IPS DF 6.9 (cell line): Measurements from ENCODE around the gene PRDX3.

Experiments used
- DNase-seq: peaks from one replicate; pipeline ENCODE4 v3.0.0-alpha.2; 2013; ENCODE audit warnings: low read depth, low spot score
- H3K27ac ChIP-seq: one replicate; pipeline ENCODE4 v1.5.1; 2013; ENCODE audit warnings: low read length, control low read depth
- H3K27me3 ChIP-seq: 2 replicates; pipeline ENCODE4 v1.6.1; 2013; ENCODE audit warnings: mild to moderate bottlenecking, low read length; ENCODE audit not compliant: control insufficient read depth, insufficient read depth
- H3K36me3 ChIP-seq: 2 replicates; pipeline ENCODE4 v1.6.1; 2013; ENCODE audit warnings: low read length; ENCODE audit not compliant: control insufficient read depth, insufficient read depth
- H3K4me1 ChIP-seq: 2 replicates; pipeline ENCODE4 v1.6.1; 2013; ENCODE audit warnings: low read length; ENCODE audit not compliant: control insufficient read depth, insufficient read depth
- H3K4me3 ChIP-seq: 2 replicates; pipeline ENCODE4 v1.5.1; 2013; ENCODE audit warnings: mild to moderate bottlenecking, low read length
- H3K9me3 ChIP-seq: 2 replicates; pipeline ENCODE4 v1.6.1; 2013; ENCODE audit warnings: low read length, inconsistent platforms; ENCODE audit not compliant: control insufficient read depth, insufficient read depth
- WGBS: extraction: QIAGEN DNeasy Blood & Tissue Kit; methylation state at CpG from one replicate; pipeline ENCODE4 v1.1.7; 2013; ENCODE audit warnings: mixed read lengths, missing lambda C conversion rate; ENCODE audit not compliant: insufficient read length, insufficient coverage; 5-methylcytosine and 5-hydroxymethylcytosine counted together

PRDX3 gene

GRCh38 chr10:119207366-119207666 lies 28.7 kb upstream of the PRDX3 start, which contains the start of gene GRK5:
TSS of gene GRK5 (plus strand) at chr10:119207571. CDS start at chr10:119207918, 347 bp downstream.
- DNase-seq = no peak
- H3K27ac ChIP-seq = no peak within 1 kb of the TSS
- no peaks in the 10 kb centered on the region for H3K36me3 ChIP-seq
- H3K27me3 ChIP-seq = peaks cover 12% of the 10 kb centered on the region; the same call in 1 of the 2 replicates
- no CpG with 5 or more reads among the region's 34 CpGs for WGBS
- H3K4me3 ChIP-seq = peak within 1 kb of the TSS; percentile 74; the same call in 1 of the 2 replicates
- no peaks in the 10 kb centered on the region for H3K9me3 ChIP-seq
- peaks cover 1% of the 10 kb centered on the region; the same call in 1 of the 2 replicates for H3K4me1 ChIP-seq

DNA sequence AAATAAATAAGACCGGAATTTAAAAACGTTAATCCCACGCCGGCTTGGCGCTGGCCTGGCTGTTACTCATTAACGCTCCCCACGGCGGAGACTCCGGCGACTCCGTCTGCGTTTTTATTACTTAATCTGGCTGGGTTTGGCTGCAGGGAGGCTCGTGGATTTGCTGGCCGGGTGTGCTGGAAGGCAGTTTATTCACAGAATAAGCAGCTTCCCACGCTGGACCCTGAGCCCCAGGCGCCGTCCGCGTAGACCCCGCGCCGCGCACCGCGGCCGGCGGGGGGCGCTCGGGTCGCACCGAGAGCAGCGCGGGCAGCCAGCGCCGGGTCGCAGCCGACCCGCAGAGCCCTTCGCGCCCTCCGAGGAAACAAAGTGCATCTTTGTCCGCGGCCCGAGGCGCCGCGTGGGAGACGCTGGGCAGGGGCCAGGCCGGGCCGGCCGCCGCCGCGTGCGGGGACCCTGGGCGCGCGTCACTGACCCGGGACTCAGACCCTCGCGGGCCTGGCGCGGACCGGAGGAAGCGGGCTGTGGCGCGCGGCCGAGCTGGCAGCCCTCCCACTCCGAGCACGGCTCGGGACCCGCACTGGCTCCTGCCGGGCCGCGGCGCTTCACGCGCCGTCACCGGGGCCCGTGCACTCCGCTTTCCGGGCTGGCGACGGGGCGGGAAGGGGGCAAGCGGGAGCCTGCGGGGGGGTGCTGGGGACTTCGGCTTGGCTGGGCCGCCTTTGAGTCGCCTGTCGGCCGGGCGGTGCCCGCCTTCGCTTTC lies 28.2 kb upstream of the PRDX3 start:
- H3K4me1 ChIP-seq = peaks cover 1% of the 10 kb centered on the region; the same call in 1 of the 2 replicates
- H3K27me3 ChIP-seq = peaks cover 12% of the 10 kb centered on the region; the same call in 1 of the 2 replicates
- no peaks in the 10 kb centered on the region for H3K36me3 ChIP-seq
- no peaks in the 10 kb centered on the region for H3K9me3 ChIP-seq
- WGBS = no CpG with 5 or more reads among the region's 97 CpGs
- H3K27ac ChIP-seq = no peak overlapping the region
- peak overlapping the region; percentile 74; the same call in 1 of the 2 replicates for H3K4me3 ChIP-seq
- DNase-seq = no peak

DNA sequence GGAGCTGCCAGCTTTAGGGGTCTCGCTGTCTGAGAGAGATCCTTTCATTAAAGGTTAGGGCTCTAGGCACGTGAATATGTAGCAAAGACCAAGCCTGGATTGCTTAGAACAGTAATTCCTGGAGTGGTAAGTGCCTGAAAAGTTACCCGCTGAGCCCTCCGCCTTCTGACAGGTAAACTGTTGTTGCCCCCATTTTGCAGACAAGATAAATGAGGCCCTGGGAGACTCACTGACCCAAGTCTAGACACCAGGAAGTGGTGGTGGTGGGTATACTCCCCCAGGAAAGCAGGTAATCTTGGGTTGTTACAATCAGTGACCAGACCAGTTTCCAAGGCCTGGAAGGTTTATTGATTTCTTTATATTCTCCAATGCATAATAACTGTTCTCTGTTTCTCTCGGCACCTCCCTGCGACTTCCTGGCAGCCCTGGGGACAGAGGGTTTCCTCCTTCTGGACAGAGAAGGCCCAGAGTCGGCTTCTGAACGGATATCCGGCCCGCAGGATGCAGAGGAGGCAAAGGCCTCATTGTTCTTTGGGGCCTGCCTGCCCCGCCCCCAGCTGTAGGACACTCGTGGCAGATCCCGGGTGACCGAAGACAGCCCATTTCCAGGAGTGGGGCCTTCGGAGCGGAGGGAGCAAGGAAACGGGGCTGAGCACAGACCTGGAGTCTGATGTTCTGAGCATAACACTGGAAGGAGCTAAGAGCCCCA lies 27.4 kb upstream of the PRDX3 start:
- H3K27ac ChIP-seq = no peak overlapping the region

DNA sequence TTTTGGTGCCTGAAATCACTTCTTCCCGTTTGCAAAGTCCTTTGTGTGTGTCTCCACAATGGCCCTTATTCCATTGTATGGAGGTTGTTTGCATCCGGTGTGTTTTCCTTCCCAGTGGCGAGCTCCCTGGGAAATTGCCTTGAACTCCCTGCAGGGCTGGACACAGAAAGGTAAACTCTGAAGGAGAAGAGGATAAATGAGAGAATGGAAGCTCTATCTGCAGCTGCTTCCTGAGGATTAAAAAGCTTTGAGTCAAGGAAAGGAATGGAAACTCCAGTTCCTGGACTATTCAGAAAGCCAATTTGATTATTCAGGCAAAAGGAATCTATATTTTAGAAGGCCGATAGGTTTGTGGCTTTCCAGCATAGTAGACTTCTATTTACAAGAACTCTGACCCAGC lies 24.4 kb upstream of the PRDX3 start:
- H3K4me1 ChIP-seq = no peaks in the 10 kb centered on the region
- H3K9me3 ChIP-seq = no peaks in the 10 kb centered on the region
- H3K36me3 ChIP-seq = no peaks in the 10 kb centered on the region
- peaks cover 1% of the 10 kb centered on the region; the same call in 1 of the 2 replicates for H3K27me3 ChIP-seq
- DNase-seq = no peak
- H3K27ac ChIP-seq = no peak overlapping the region
- no CpG with 5 or more reads among the region's 4 CpGs for WGBS
- no peak overlapping the region for H3K4me3 ChIP-seq

More for the DNA sequence above, 27.4 kb upstream of the PRDX3 start:
- peaks cover 12% of the 10 kb centered on the region; the same call in 1 of the 2 replicates for H3K27me3 ChIP-seq
- peaks cover 1% of the 10 kb centered on the region; the same call in 1 of the 2 replicates for H3K4me1 ChIP-seq
- H3K36me3 ChIP-seq = no peaks in the 10 kb centered on the region
- DNase-seq = no peak
- WGBS = no CpG with 5 or more reads among the region's 17 CpGs
- no peak overlapping the region for H3K4me3 ChIP-seq
- no peaks in the 10 kb centered on the region for H3K9me3 ChIP-seq

- WGBS = no CpG with 5 or more reads among the region's 1 CpG
Observed at GRCh38 chr10:119201233-119201632, 22.6 kb upstream of the PRDX3 start.

DNA sequence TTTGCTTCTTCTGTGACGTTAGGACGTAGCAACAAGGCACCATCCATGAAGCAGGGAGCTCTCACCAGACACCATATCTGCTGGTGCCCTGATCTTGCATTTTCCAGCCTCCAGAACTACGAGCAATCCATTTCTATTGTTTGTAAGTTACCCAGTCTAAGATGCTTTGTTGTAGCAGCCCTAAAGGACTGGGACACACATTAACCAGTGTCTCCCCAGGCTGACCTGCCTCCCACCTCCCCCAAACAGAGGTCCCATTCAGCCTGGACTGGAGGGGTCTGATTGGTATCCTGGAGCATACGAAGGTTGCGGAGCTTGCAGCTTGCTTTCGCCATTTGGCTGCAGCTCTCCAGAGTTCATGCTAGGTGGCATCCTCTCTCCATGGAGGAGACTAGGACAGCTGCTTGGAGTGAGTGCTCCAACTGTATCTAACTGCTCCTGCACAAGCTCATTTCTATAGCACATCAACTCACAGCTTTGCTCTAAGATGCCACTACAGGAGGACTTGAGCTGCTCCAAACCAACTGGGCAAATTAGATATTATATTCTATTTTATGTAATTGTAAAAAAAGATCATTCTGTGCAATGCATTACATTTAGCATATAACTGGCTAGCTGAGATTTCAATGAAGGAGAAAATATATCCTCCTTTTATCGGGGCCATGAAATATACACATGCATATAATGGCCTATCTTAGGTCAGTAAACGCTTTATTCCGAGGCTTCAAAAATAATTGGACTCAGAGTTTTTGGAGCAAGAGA lies 20.8 kb upstream of the PRDX3 start:
- WGBS = no CpG with 5 or more reads among the region's 9 CpGs
- DNase-seq = no peak
- Histone ChIP-seq H3K27ac (no peak overlapping the region), H3K4me3 (no peak overlapping the region), H3K36me3 (no peaks in the 10 kb centered on the region), H3K27me3 (no peaks in the 10 kb centered on the region), H3K9me3 (no peaks in the 10 kb centered on the region), H3K4me1 (no peaks in the 10 kb centered on the region)

More at GRCh38 chr10:119201233-119201632, 22.6 kb upstream of the PRDX3 start:
- no peak for DNase-seq
- H3K27me3 ChIP-seq = no peaks in the 10 kb centered on the region
- H3K4me3 ChIP-seq = no peak overlapping the region
- no peaks in the 10 kb centered on the region for H3K36me3 ChIP-seq
- no peak overlapping the region for H3K27ac ChIP-seq
- H3K9me3 ChIP-seq = no peaks in the 10 kb centered on the region
- H3K4me1 ChIP-seq = no peaks in the 10 kb centered on the region

DNA sequence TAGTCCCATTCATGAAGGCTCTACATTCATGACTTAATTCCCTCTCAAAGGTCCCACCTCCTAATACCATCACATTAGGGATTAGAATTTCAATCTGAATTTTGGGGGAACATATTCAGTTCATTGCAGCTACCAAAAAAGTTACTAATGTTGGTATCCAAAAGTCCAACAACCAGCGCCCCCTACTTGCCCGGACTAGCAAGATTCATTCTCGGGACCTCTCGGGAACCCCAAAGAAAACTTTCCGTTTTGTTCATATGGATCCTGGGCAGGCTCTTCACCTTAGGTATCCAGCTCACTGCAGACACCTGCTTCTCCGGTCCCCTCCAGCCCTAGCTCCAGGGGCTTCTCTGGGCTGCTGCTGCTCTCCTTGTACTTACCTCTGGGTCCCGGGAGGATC lies 19.8 kb upstream of the PRDX3 start:
- H3K27me3 ChIP-seq = no peaks in the 10 kb centered on the region
- no peak overlapping the region for H3K27ac ChIP-seq
- DNase-seq = no peak
- no CpG with 5 or more reads among the region's 7 CpGs for WGBS
- H3K36me3 ChIP-seq = no peaks in the 10 kb centered on the region
- H3K4me3 ChIP-seq = no peak overlapping the region
- no peaks in the 10 kb centered on the region for H3K9me3 ChIP-seq
- H3K4me1 ChIP-seq = no peaks in the 10 kb centered on the region

- H3K9me3 ChIP-seq = no peaks in the 10 kb centered on the region
- no peaks in the 10 kb centered on the region for H3K36me3 ChIP-seq
- WGBS = no CpG with 5 or more reads among the region's 4 CpGs
- H3K27me3 ChIP-seq = no peaks in the 10 kb centered on the region
- H3K4me1 ChIP-seq = no peaks in the 10 kb centered on the region
- no peak overlapping the region for H3K27ac ChIP-seq
- H3K4me3 ChIP-seq = no peak overlapping the region
- no peak for DNase-seq
Observed at GRCh38 chr10:119197921-119198320, 19.3 kb upstream of the PRDX3 start.

- Histone ChIP-seq H3K9me3 (no peaks in the 10 kb centered on the region), H3K27me3 (no peaks in the 10 kb centered on the region), H3K4me1 (no peaks in the 10 kb centered on the region), H3K36me3 (no peaks in the 10 kb centered on the region), H3K4me3 (no peak overlapping the region), H3K27ac (no peak overlapping the region)
- WGBS = no CpG with 5 or more reads among the region's 4 CpGs
- no peak for DNase-seq
Observed at GRCh38 chr10:119191881-119192280, 13.3 kb upstream of the PRDX3 start.
